H1 (cell line): ENCODE results near the gene AURKB. TPM values are rescaled to one million over a fixed set of nuclear protein-coding genes. Genes with fewer than 3 reads are reported as not detected.

Experiments
- CTCF ChIA-PET: fragments of 300-600 bp; sonication (Branson Sonifier 250); formaldehyde crosslinking; loops from one replicate; lab custom pipeline; 2021; ENCODE audit not compliant: partially characterized antibody; lab: Charles Lee
- POLR2A ChIA-PET: fragments of 300-600 bp; sonication (Branson Sonifier 250); formaldehyde crosslinking; loops from one replicate; lab custom pipeline; 2021; ENCODE audit warnings: inconsistent platforms; ENCODE audit not compliant: partially characterized antibody; lab: Charles Lee
- DNase-seq, 2 experiments: peaks; one replicate each; pipeline versions ENCODE4 v3.0.0 to v3.0.0-alpha.2; 2010 to 2022; ENCODE audit warnings: low spot score in 2 of 2, low read depth in 1 of 2, mixed read lengths in 1 of 2
- FAIRE-seq: peaks from 2 replicates; lab custom pipeline; 2011; peaks lifted over from hg19 to GRCh38; lab: Jason Lieb, UNC
- H2AFZ ChIP-seq: 2 replicates; pipeline ENCODE4 v1.8.1; 2012; ENCODE audit warnings: low read length, inconsistent platforms
- H2AK5ac ChIP-seq: 2 replicates; pipeline ENCODE4 v1.6.1; 2013; ENCODE audit warnings: low read depth, low read length
- H2BK120ac ChIP-seq: replicated peaks from 2 replicates; pipeline ENCODE3; 2013; ENCODE audit warnings: low read depth, low read length, inconsistent platforms
- H2BK12ac ChIP-seq: 2 replicates; pipeline ENCODE4 v1.6.1; 2013; ENCODE audit warnings: low read depth, low read length
- H2BK15ac ChIP-seq: 2 replicates; pipeline ENCODE4 v1.6.1; 2013; ENCODE audit warnings: low read length
- H2BK20ac ChIP-seq: 2 replicates; pipeline ENCODE4 v1.6.1; 2013; ENCODE audit warnings: low read length
- H2BK5ac ChIP-seq: 2 replicates; pipeline ENCODE4 v1.6.1; 2013; ENCODE audit warnings: low read depth, low read length
- H3K14ac ChIP-seq: 2 replicates; pipeline ENCODE4 v1.6.1; 2013; ENCODE audit warnings: inconsistent platforms; ENCODE audit not compliant: insufficient read length
- H3K18ac ChIP-seq: 2 replicates; pipeline ENCODE4 v1.6.1; 2013; ENCODE audit warnings: low read length; ENCODE audit errors: extremely low read depth
- H3K23ac ChIP-seq: 2 replicates; pipeline ENCODE4 v1.6.1; 2013; ENCODE audit warnings: inconsistent platforms; ENCODE audit not compliant: insufficient read length
- H3K23me2 ChIP-seq: 2 replicates; pipeline ENCODE4 v1.6.1; 2013; ENCODE audit warnings: low read depth, low read length
- H3K27ac ChIP-seq: 2 replicates; pipeline ENCODE4 v1.6.1; 2011; ENCODE audit warnings: low read depth, low read length, inconsistent platforms
- H3K27me3 ChIP-seq, 4 experiments: replicated peaks in 1 of 4; 1 replicate in 1 of 4; 2 replicates in 3 of 4; pipeline versions ENCODE4 v1.6.1 to v1.8.1; 2011 to 2013; ENCODE audit warnings: low read length in 3 of 4, mild to moderate bottlenecking in 3 of 4, inconsistent platforms in 2 of 4, mixed read lengths in 2 of 4, moderate library complexity in 1 of 4; ENCODE audit not compliant: control insufficient read depth in 3 of 4, insufficient read depth in 3 of 4; ENCODE audit errors: extremely low read depth in 1 of 4
- H3K36me3 ChIP-seq, 4 experiments: 2 replicates each; pipeline versions ENCODE4 v1.6.1 to v1.8.1; 2011 to 2013; ENCODE audit warnings: mild to moderate bottlenecking in 4 of 4, low read length in 3 of 4, moderate library complexity in 2 of 4, control low read depth in 1 of 4, inconsistent platforms in 1 of 4; ENCODE audit not compliant: insufficient read depth in 4 of 4, control insufficient read depth in 2 of 4
- H3K4ac ChIP-seq: replicated peaks from 2 replicates; pipeline ENCODE3; 2013; ENCODE audit warnings: low read length, low read depth, mixed read lengths, inconsistent platforms; ENCODE audit not compliant: insufficient read length
- H3K4me1 ChIP-seq, 4 experiments: replicated peaks in 1 of 4; 1 replicate in 1 of 4; 2 replicates in 3 of 4; pipeline versions ENCODE4 v1.6.1 to v1.8.1; 2011 to 2013; ENCODE audit warnings: low read length in 3 of 4, inconsistent platforms in 2 of 4, mixed read lengths in 1 of 4; ENCODE audit not compliant: insufficient read depth in 4 of 4, control insufficient read depth in 3 of 4
- H3K4me2 ChIP-seq, 2 experiments: 2 replicates each; pipeline versions ENCODE4 v1.6.1 to v1.8.1; 2011 to 2013; ENCODE audit warnings: low read depth in 2 of 2, low read length in 2 of 2, control low read depth in 1 of 2, inconsistent platforms in 1 of 2, mild to moderate bottlenecking in 1 of 2; ENCODE audit not compliant: insufficient read depth in 1 of 2
- H3K4me3 ChIP-seq, 4 experiments: fragments of 200-600, 300-600 bp in 1 of 4; sonication (generic), shearing (Covaris generic), sonication (Bioruptor Twin) in 1 of 4; 2 replicates each; pipeline versions ENCODE4 v1.5.1 to v1.8.1; 2011 to 2016; ENCODE audit warnings: low read length in 4 of 4, low read depth in 3 of 4, control low read depth in 2 of 4, inconsistent platforms in 2 of 4, mild to moderate bottlenecking in 2 of 4, mixed read lengths in 1 of 4, moderate library complexity in 1 of 4; ENCODE audit not compliant: insufficient read depth in 2 of 4; ENCODE audit errors: extremely low read depth in 1 of 4
- H3K56ac ChIP-seq: replicated peaks from 2 replicates; pipeline ENCODE3; 2013; ENCODE audit warnings: low read depth, mild to moderate bottlenecking, mixed read lengths, low read length, inconsistent platforms; ENCODE audit not compliant: insufficient read length
- H3K79me1 ChIP-seq: 2 replicates; pipeline ENCODE4 v1.6.1; 2013; ENCODE audit warnings: low read depth, low read length, control low read depth
- H3K79me2 ChIP-seq, 2 experiments: 2 replicates each; pipeline versions ENCODE4 v1.6.1 to v1.8.1; 2012 to 2013; ENCODE audit warnings: low read length in 2 of 2, mild to moderate bottlenecking in 2 of 2, inconsistent platforms in 1 of 2; ENCODE audit not compliant: insufficient read depth in 2 of 2, control insufficient read depth in 1 of 2
- H3K9ac ChIP-seq, 4 experiments: replicated peaks in 1 of 4; 1 replicate in 1 of 4; 2 replicates in 3 of 4; pipeline versions ENCODE4 v1.6.1 to v1.8.1; 2011 to 2013; ENCODE audit warnings: low read depth in 3 of 4, low read length in 3 of 4, control low read depth in 2 of 4, mild to moderate bottlenecking in 2 of 4, moderate library complexity in 2 of 4, inconsistent platforms in 1 of 4; ENCODE audit errors: extremely low read depth in 1 of 4
- H3K9me3 ChIP-seq, 2 experiments: 2 replicates each; pipeline versions ENCODE4 v1.6.1 to v1.8.1; 2012 to 2013; ENCODE audit warnings: mild to moderate bottlenecking in 2 of 2, moderate library complexity in 2 of 2, control low read depth in 1 of 2, inconsistent platforms in 1 of 2, low read depth in 1 of 2, low read length in 1 of 2, mixed read lengths in 1 of 2; ENCODE audit not compliant: insufficient read depth in 2 of 2
- H4K20me1 ChIP-seq, 2 experiments: replicated peaks in 1 of 2; 2 replicates each; pipeline versions ENCODE3 to v1.8.1; 2011 to 2013; ENCODE audit warnings: inconsistent platforms in 2 of 2, low read length in 2 of 2, mild to moderate bottlenecking in 1 of 2; ENCODE audit not compliant: insufficient read depth in 2 of 2, control insufficient read depth in 1 of 2
- H4K5ac ChIP-seq: 2 replicates; pipeline ENCODE4 v1.6.1; 2013; ENCODE audit warnings: low read length, low read depth, mixed read lengths, inconsistent platforms; ENCODE audit not compliant: insufficient read length
- H4K8ac ChIP-seq: 2 replicates; pipeline ENCODE4 v1.8.0; 2013; ENCODE audit warnings: mild to moderate bottlenecking, moderate library complexity, low read length, inconsistent platforms; ENCODE audit not compliant: insufficient read depth; ENCODE audit errors: extremely low read depth
- H4K91ac ChIP-seq: replicated peaks from 2 replicates; pipeline ENCODE3; 2013; ENCODE audit warnings: low read length, mixed read lengths, inconsistent platforms; ENCODE audit not compliant: insufficient read length
- HDAC6 ChIP-seq: IDR thresholded peaks from one replicate; pipeline ENCODE4 v1.7.1; 2012; ENCODE audit warnings: low read depth, mild to moderate bottlenecking, inconsistent platforms, low read length, moderate library complexity
- JUN ChIP-seq: IDR thresholded peaks from 2 replicates; pipeline ENCODE4 v1.6.1; 2011; ENCODE audit warnings: low read depth, mild to moderate bottlenecking, improper control_type of control experiment, low read length
- PHF8 ChIP-seq: fragments of 200-600 bp; sonication (generic); conservative IDR thresholded peaks from 2 replicates; pipeline ENCODE4 v1.7.1; 2012; ENCODE audit warnings: low read depth, mild to moderate bottlenecking, inconsistent platforms, low read length, moderate library complexity
- POLR2A ChIP-seq, 2 experiments: IDR thresholded peaks; 1 replicate in 1 of 2; 2 replicates in 1 of 2; pipeline ENCODE4 v1.6.1; 2011; ENCODE audit warnings: low read depth in 2 of 2, low read length in 2 of 2, mild to moderate bottlenecking in 2 of 2; ENCODE audit errors: control extremely low read depth in 1 of 2
- POLR2AphosphoS5 ChIP-seq: IDR thresholded peaks from 2 replicates; pipeline ENCODE4 v1.6.1; 2011; ENCODE audit warnings: low read depth, low read length
- RAD21 ChIP-seq, 2 experiments: IDR thresholded peaks in 1 of 2; conservative IDR thresholded peaks in 1 of 2; 2 replicates each; pipeline ENCODE4 v1.6.1; 2011; ENCODE audit warnings: low read depth in 2 of 2, low read length in 2 of 2, improper control_type of control experiment in 1 of 2, inconsistent platforms in 1 of 2, mild to moderate bottlenecking in 1 of 2, moderate library complexity in 1 of 2
- SIN3A ChIP-seq, 2 experiments: IDR thresholded peaks in 1 of 2; conservative IDR thresholded peaks in 1 of 2; 2 replicates each; pipeline ENCODE4 v1.6.1; 2011 to 2012; ENCODE audit warnings: low read length in 2 of 2, improper control_type of control experiment in 1 of 2, low read depth in 1 of 2, mild to moderate bottlenecking in 1 of 2
- SIRT6 ChIP-seq: IDR thresholded peaks from one replicate; pipeline ENCODE4 v1.7.1; 2012; ENCODE audit warnings: low read length, inconsistent platforms
- SP2 ChIP-seq: IDR thresholded peaks from 2 replicates; pipeline ENCODE4 v1.6.1; 2012; ENCODE audit warnings: mild to moderate bottlenecking, low read length, inconsistent platforms
- SRF ChIP-seq: IDR thresholded peaks from 2 replicates; pipeline ENCODE4 v1.6.1; 2011; ENCODE audit warnings: mild to moderate bottlenecking, low read depth, low read length, moderate library complexity
- WGBS, 2 experiments: shearing (Covaris generic) in 1 of 2; methylation state at CpG; one replicate each; pipeline versions ENCODE4 v1.1.6 to v1.1.7; 2013 to 2015; ENCODE audit warnings: low lambda C conversion rate in 2 of 2, mixed read lengths in 2 of 2, inconsistent platforms in 1 of 2, low coverage in 1 of 2, missing lambda C conversion rate in 1 of 2; ENCODE audit not compliant: insufficient replicate concordance in 2 of 2, insufficient coverage in 1 of 2, insufficient read length in 1 of 2; ENCODE audit errors: extremely low coverage in 1 of 2, missing lambda C conversion rate in 1 of 2; 5-methylcytosine and 5-hydroxymethylcytosine counted together
- polyA plus RNA-seq, 7 experiments: library from polyadenylated mRNA; depleted of rRNA in 3 of 7; stranded (reverse) in 5 of 7; unstranded in 2 of 7; fragments of >200 nt in 5 of 7; fragments of 200-250 nt in 2 of 7; gene quantifications; 1 replicate in 5 of 7; 2 replicates in 1 of 7; 4 replicates in 1 of 7; pipeline versions ENCODE4 v1.2.1 to v1.2.3, GENCODE V29; 2011 to 2013; ENCODE audit warnings: missing spikeins in 2 of 7, mixed read lengths in 2 of 7
- total RNA-seq: library from RNA; stranded (reverse); fragmentation: NEBNext Ultra II Directional; extraction: Animal tissue kit (Norgen Biotek cat#: 25700); gene quantifications from 2 replicates; pipeline ENCODE4 v1.2.1, GENCODE V29; 2021
- TF ChIP-seq, protein P1 (sequence below): IDR thresholded peaks from 2 replicates; pipeline ENCODE4 v1.6.1; 2011; ENCODE audit warnings: low read depth, mild to moderate bottlenecking, low read length; ENCODE audit not compliant: insufficient read depth

The AURKB gene
- total and polyA plus RNA-seq, 2 of the 8 experiments (the other 6 are each of a cell fraction or from before 2014, with no cell fraction given): 102 to 160 TPM

- H3K79me2 ChIP-seq: no peaks in the 10 kb centered on the region
- no peak overlapping the region for H2BK15ac ChIP-seq
- no peak overlapping the region for H4K91ac ChIP-seq
- H3K4me2 ChIP-seq: peak overlapping the region; percentile 68 to 85
- H2BK120ac ChIP-seq: no peak overlapping the region
- no peaks in the 10 kb centered on the region for H3K27me3 ChIP-seq
- H3K4me1 ChIP-seq: peaks cover 0 to 15% (median 2%) of the 10 kb centered on the region in 4 experiments; a peak in 4 of 7 replicates
- no peak overlapping the region for H3K56ac ChIP-seq
- no peak overlapping the region for H2BK12ac ChIP-seq
- no peak overlapping the region for H2AFZ ChIP-seq
- FAIRE-seq (no peak), DNase-seq (peak in 1 of 2 experiments; percentile 90)
- H3K14ac ChIP-seq: no peak overlapping the region
- peaks cover 9 to 40% (median 23%) of the 10 kb centered on the region in 4 experiments for H3K36me3 ChIP-seq
- H2BK20ac ChIP-seq: no peak overlapping the region
- H4K20me1 ChIP-seq: peaks cover 3 to 6% of the 10 kb centered on the region in 2 experiments
- no peak overlapping the region for H2AK5ac ChIP-seq
- H3K27ac ChIP-seq: peak overlapping the region; percentile 52; the same call in 1 of the 2 replicates
- no peak overlapping the region for H4K5ac ChIP-seq
- H3K9me3 ChIP-seq: no peaks in the 10 kb centered on the region
- H2BK5ac ChIP-seq: no peak overlapping the region
- H3K23ac ChIP-seq: no peak overlapping the region
- ChIA-PET CTCF (interaction anchor here (0.6 to 2.2 kb wide), 5 partner anchors 11 to 301 kb away, joined by 3 to 6 read pairs (median 4); no protein-coding TSS in a partner anchor), POLR2A (interaction anchor here (0.6 to 53.4 kb wide), 18 partner anchors 8 to 663 kb away, joined by 3 to 1521 read pairs (median 4); partner anchors contain the start of genes AURKB, BORCS6, CTC1 and PFAS)
- H3K79me1 ChIP-seq: no peaks in the 10 kb centered on the region
- peak overlapping the region in 3 of 4 experiments; percentile 46 to 75 (median 52); a peak in 6 of 7 replicates for H3K9ac ChIP-seq
- H4K8ac ChIP-seq: no peak overlapping the region
- H3K18ac ChIP-seq: peak overlapping the region; percentile 36; the same call in 1 of the 2 replicates
- H3K4me3 ChIP-seq: peak overlapping the region; percentile 50 to 78 (median 72)
- WGBS, 2 experiments: 8% methylated on average over 32 of the region's 32 CpGs; no CpG with 5 or more reads in 1 of the 2 experiments
- H3K23me2 ChIP-seq: peaks cover 19% of the 10 kb centered on the region
- no peak overlapping the region for H3K4ac ChIP-seq
- TF ChIP-seq SP2 (no peak), SRF (no peak), POLR2AphosphoS5 (peak; percentile 70), PHF8 (no peak), RAD21 (IDR thresholded peaks at IDR 0.05 in 1 of 2, conservative IDR thresholded peaks at IDR 0.05 in 1 of 2; ENCODE audit: low read depth in 2 of 2, low read length in 2 of 2) (no peak), JUN (no peak), HDAC6 (no peak), SIN3A (conservative IDR thresholded peaks at IDR 0.05 in 1 of 2, IDR thresholded peaks at IDR 0.05 in 1 of 2; ENCODE audit: low read depth in 1 of 2, low read length in 2 of 2) (no peak; a peak in 1 of 4 replicates), SIRT6 (no peak), POLR2A (IDR thresholded peaks at IDR 0.05; ENCODE audit: control extremely low read depth in 1 of 2, low read depth in 2 of 2, low read length in 2 of 2) (peak; percentile 60 to 88)
- TF ChIP-seq, protein P1, sequence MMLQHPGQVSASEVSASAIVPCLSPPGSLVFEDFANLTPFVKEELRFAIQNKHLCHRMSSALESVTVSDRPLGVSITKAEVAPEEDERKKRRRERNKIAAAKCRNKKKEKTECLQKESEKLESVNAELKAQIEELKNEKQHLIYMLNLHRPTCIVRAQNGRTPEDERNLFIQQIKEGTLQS: no peak
These were observed 16.3 kb upstream of the AURKB start for GRCh38 chr17:8226536-8227237.
